Panc1 (cell line): Measurements from ENCODE around the gene GANC.

ENCODE experiments used
- CTCF ChIP-seq: fragments of 450-650 bp; IDR thresholded peaks from 2 replicates; pipeline ENCODE4 v1.5.1; 2017; ENCODE audit warnings: mild to moderate bottlenecking
- POLR2AphosphoS5 ChIP-seq: IDR thresholded peaks from 2 replicates; pipeline ENCODE4 v1.6.1; 2012; ENCODE audit warnings: mild to moderate bottlenecking, low read depth, low read length, moderate library complexity
- TF ChIP-seq, protein P1 (sequence below), 2 experiments: IDR thresholded peaks; 2 replicates each; pipeline ENCODE4 v1.6.1; 2011 to 2012; ENCODE audit warnings: low read depth in 2 of 2, control low read depth in 1 of 2, low read length in 1 of 2, mild to moderate bottlenecking in 1 of 2, moderate library complexity in 1 of 2; ENCODE audit not compliant: insufficient read depth in 1 of 2

GRCh38 chr15:42324308-42324707 is 51.3 kb downstream of the GANC start:
- no peak for TF ChIP-seq CTCF
- TF ChIP-seq, protein P1, sequence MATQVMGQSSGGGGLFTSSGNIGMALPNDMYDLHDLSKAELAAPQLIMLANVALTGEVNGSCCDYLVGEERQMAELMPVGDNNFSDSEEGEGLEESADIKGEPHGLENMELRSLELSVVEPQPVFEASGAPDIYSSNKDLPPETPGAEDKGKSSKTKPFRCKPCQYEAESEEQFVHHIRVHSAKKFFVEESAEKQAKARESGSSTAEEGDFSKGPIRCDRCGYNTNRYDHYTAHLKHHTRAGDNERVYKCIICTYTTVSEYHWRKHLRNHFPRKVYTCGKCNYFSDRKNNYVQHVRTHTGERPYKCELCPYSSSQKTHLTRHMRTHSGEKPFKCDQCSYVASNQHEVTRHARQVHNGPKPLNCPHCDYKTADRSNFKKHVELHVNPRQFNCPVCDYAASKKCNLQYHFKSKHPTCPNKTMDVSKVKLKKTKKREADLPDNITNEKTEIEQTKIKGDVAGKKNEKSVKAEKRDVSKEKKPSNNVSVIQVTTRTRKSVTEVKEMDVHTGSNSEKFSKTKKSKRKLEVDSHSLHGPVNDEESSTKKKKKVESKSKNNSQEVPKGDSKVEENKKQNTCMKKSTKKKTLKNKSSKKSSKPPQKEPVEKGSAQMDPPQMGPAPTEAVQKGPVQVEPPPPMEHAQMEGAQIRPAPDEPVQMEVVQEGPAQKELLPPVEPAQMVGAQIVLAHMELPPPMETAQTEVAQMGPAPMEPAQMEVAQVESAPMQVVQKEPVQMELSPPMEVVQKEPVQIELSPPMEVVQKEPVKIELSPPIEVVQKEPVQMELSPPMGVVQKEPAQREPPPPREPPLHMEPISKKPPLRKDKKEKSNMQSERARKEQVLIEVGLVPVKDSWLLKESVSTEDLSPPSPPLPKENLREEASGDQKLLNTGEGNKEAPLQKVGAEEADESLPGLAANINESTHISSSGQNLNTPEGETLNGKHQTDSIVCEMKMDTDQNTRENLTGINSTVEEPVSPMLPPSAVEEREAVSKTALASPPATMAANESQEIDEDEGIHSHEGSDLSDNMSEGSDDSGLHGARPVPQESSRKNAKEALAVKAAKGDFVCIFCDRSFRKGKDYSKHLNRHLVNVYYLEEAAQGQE (IDR thresholded peaks at IDR 0.05; ENCODE audit: insufficient read depth in 1 of 2, low read depth in 2 of 2, low read length in 1 of 2), result no peak
- no peak for TF ChIP-seq POLR2AphosphoS5
